Neural crest cell (in vitro differentiated cells): ENCODE measurements around the gene KRTAP5-3. TPM values are rescaled to one million over a fixed set of nuclear protein-coding genes. Genes with fewer than 3 reads are reported as not detected.

Source experiments
- DNase-seq: peaks from one replicate; pipeline ENCODE4 v3.0.0; 2021; ENCODE audit warnings: low read depth, mixed read lengths, low spot score
- H3K27ac Mint-ChIP-seq: one replicate; pipeline ENCODE4 v1.8.0; 2021; ENCODE audit warnings: mild to moderate bottlenecking, mixed read lengths; ENCODE audit not compliant: unreplicated experiment
- H3K27me3 Mint-ChIP-seq: 2 replicates; pipeline ENCODE4 v1.8.0; 2021; ENCODE audit warnings: low read depth, mild to moderate bottlenecking, mixed read lengths
- H3K36me3 Mint-ChIP-seq: 2 replicates; pipeline ENCODE4 v1.8.0; 2021; ENCODE audit warnings: low read depth, mild to moderate bottlenecking, mixed read lengths
- H3K4me1 Mint-ChIP-seq: 2 replicates; pipeline ENCODE4 v1.8.0; 2021; ENCODE audit warnings: mixed read lengths
- H3K4me3 Mint-ChIP-seq: one replicate; pipeline ENCODE4 v1.8.0; 2021; ENCODE audit warnings: mild to moderate bottlenecking, mixed read lengths
- H3K9me3 Mint-ChIP-seq: 2 replicates; pipeline ENCODE4 v1.8.0; 2021; ENCODE audit warnings: mixed read lengths
- CTCF ChIP-seq: fragments of 200-600 bp; sonication (generic); conservative IDR thresholded peaks from 2 replicates; pipeline ENCODE4 v1.5.0; 2021; ENCODE audit warnings: antibody characterized with exemption, mild to moderate bottlenecking
- total RNA-seq: library from RNA; stranded (reverse); gene quantifications from 2 replicates; pipeline ENCODE4 v1.2.1, GENCODE V29; 2021

Gene KRTAP5-3
- total RNA-seq, 1 donor from 2014 or later, result not detected

- TF ChIP-seq CTCF, result no peak
- Mint-ChIP-seq H3K36me3 (no peaks in the 10 kb centered on the region), H3K27ac (no peak overlapping the region), H3K9me3 (no peaks in the 10 kb centered on the region), H3K4me3 (no peak overlapping the region), H3K4me1 (no peaks in the 10 kb centered on the region), H3K27me3 (no peaks in the 10 kb centered on the region)
- DNase-seq, result no peak
Observed at GRCh38 chr11:1653541-1654387, 45.5 kb upstream of the KRTAP5-3 start.

GRCh38 chr11:1652771-1653540 lies 44.7 kb upstream of the KRTAP5-3 start:
- peak; percentile 99 for TF ChIP-seq CTCF
- peaks cover under 1% of the 10 kb centered on the region for H3K27me3 Mint-ChIP-seq
- H3K9me3 Mint-ChIP-seq, result no peaks in the 10 kb centered on the region
- peak; percentile 95 for DNase-seq
- no peaks in the 10 kb centered on the region for H3K4me1 Mint-ChIP-seq
- no peak overlapping the region for H3K4me3 Mint-ChIP-seq
- no peak overlapping the region for H3K27ac Mint-ChIP-seq
- H3K36me3 Mint-ChIP-seq, result no peaks in the 10 kb centered on the region

- no peak overlapping the region for H3K4me3 Mint-ChIP-seq
- H3K27me3 Mint-ChIP-seq, result peaks cover 2% of the 10 kb centered on the region
- no peak for DNase-seq
- H3K4me1 Mint-ChIP-seq, result no peaks in the 10 kb centered on the region
- TF ChIP-seq CTCF, result no peak
- H3K9me3 Mint-ChIP-seq, result no peaks in the 10 kb centered on the region
- no peak overlapping the region for H3K27ac Mint-ChIP-seq
- no peaks in the 10 kb centered on the region for H3K36me3 Mint-ChIP-seq
Observed at GRCh38 chr11:1652442-1652770, 44.1 kb upstream of the KRTAP5-3 start.

- TF ChIP-seq CTCF, result no peak
- Mint-ChIP-seq H3K9me3 (no peaks in the 10 kb centered on the region), H3K4me1 (no peaks in the 10 kb centered on the region), H3K4me3 (no peak overlapping the region), H3K27me3 (peaks cover 2% of the 10 kb centered on the region), H3K27ac (no peak overlapping the region), H3K36me3 (no peaks in the 10 kb centered on the region)
- DNase-seq, result no peak
Observed at GRCh38 chr11:1652026-1652425, 43.8 kb upstream of the KRTAP5-3 start.

GRCh38 chr11:1651411-1651980 lies 43.2 kb upstream of the KRTAP5-3 start:
- no peak overlapping the region for H3K27ac Mint-ChIP-seq
- H3K36me3 Mint-ChIP-seq, result no peaks in the 10 kb centered on the region
- no peak for DNase-seq
- no peaks in the 10 kb centered on the region for H3K4me1 Mint-ChIP-seq
- TF ChIP-seq CTCF, result no peak
- no peaks in the 10 kb centered on the region for H3K9me3 Mint-ChIP-seq
- H3K27me3 Mint-ChIP-seq, result peaks cover 2% of the 10 kb centered on the region
- H3K4me3 Mint-ChIP-seq, result no peak overlapping the region
